K562 (cell line): ENCODE results near the gene MYOM1. TPM values are rescaled to one million over a fixed set of nuclear protein-coding genes. Genes with fewer than 3 reads are reported as not detected.

Source experiments
- ATAC-seq: fragments of 200-7000 bp; cut with Tn5 transposase; 3 replicates; pipeline ENCODE4 v1.9.1; 2020; ENCODE audit warnings: moderate library complexity
- BruUV-seq: library from RNA; stranded (reverse); fragments of 400-500 nt; replicated peaks from 2 replicates; lab custom pipeline; 2021; lab: Mats Ljungman, UMichigan
- CTCF ChIA-PET: fragments of 300-600 bp; formaldehyde crosslinking; extraction: SDS; loops from one replicate; lab custom pipeline; 2021; ENCODE audit warnings: low intra/inter-chr PET ratio; lab: Yijun Ruan, JAX
- POLR2A ChIA-PET: fragments of 300-600, 350-650 bp; sonication (Branson Sonifier 250); formaldehyde crosslinking; extraction: SDS; loops from one replicate; lab custom pipeline; 2021; ENCODE audit warnings: antibody characterized with exemption, inconsistent platforms; lab: Yijun Ruan, JAX
- DNase-seq, 4 experiments: peaks; one replicate each; pipeline versions ENCODE4 v3.0.0 to v3.0.0-alpha.2; 2011 to 2018; ENCODE audit warnings: low spot score in 3 of 4, mixed read lengths in 3 of 4; ENCODE audit errors: extremely low read depth in 1 of 4
- FAIRE-seq: peaks from 2 replicates; lab custom pipeline; 2011; peaks lifted over from hg19 to GRCh38; lab: Jason Lieb, UNC
- H2AFZ ChIP-seq: 2 replicates; pipeline ENCODE4 v1.6.0; 2011; ENCODE audit warnings: low read depth, low read length, control low read depth, inconsistent platforms
- H3K27ac ChIP-seq: fragments of 200-600 bp; 3 replicates; pipeline ENCODE4 v1.8.0; 2011; ENCODE audit warnings: low read depth, mild to moderate bottlenecking, control low read depth, inconsistent platforms, low read length, moderate library complexity, mixed read lengths; ENCODE audit errors: extremely low read depth
- H3K27me3 ChIP-seq, 2 experiments: fragments of 300-600 bp in 1 of 2; 2 replicates in 1 of 2; 3 replicates in 1 of 2; pipeline versions ENCODE4 v1.6.0 to v1.8.0; 2011; ENCODE audit warnings: inconsistent platforms in 2 of 2, low read length in 2 of 2, mild to moderate bottlenecking in 1 of 2, mixed read lengths in 1 of 2, moderate library complexity in 1 of 2; ENCODE audit not compliant: control insufficient read depth in 2 of 2, insufficient read depth in 2 of 2
- H3K36me3 ChIP-seq: fragments of 300-600 bp; 3 replicates; pipeline ENCODE4 v1.8.0; 2011; ENCODE audit warnings: mild to moderate bottlenecking, low read length, inconsistent platforms; ENCODE audit not compliant: control insufficient read depth, insufficient read depth
- H3K4me1 ChIP-seq, 2 experiments: fragments of 200-600 bp in 1 of 2; replicated peaks in 1 of 2; 2 replicates in 1 of 2; 3 replicates in 1 of 2; pipeline versions ENCODE4 v1.5.1 to v1.8.0; 2011; ENCODE audit warnings: inconsistent platforms in 2 of 2, low read length in 2 of 2, mild to moderate bottlenecking in 1 of 2, mixed read lengths in 1 of 2, moderate library complexity in 1 of 2; ENCODE audit not compliant: control insufficient read depth in 2 of 2, insufficient read depth in 2 of 2
- H3K4me2 ChIP-seq: 2 replicates; pipeline ENCODE4 v1.6.1; 2011; ENCODE audit warnings: low read length, control low read depth, inconsistent platforms, mixed read lengths; ENCODE audit not compliant: insufficient read depth
- H3K4me3 ChIP-seq: fragments of 200-600 bp; sonication (generic), shearing (Covaris generic); 2 replicates; pipeline ENCODE4 v1.5.1; 2016; ENCODE audit warnings: control low read depth, inconsistent platforms
- H3K79me2 ChIP-seq: fragments of 200-600 bp; 3 replicates; pipeline ENCODE4 v1.8.0; 2011; ENCODE audit warnings: low read length, inconsistent platforms; ENCODE audit not compliant: control insufficient read depth, insufficient read depth
- H3K9ac ChIP-seq, 2 experiments: 2 replicates each; pipeline versions ENCODE4 v1.6.0 to v1.6.1; 2011; ENCODE audit warnings: low read depth in 2 of 2, low read length in 2 of 2, control low read depth in 1 of 2, inconsistent platforms in 1 of 2, mild to moderate bottlenecking in 1 of 2, mixed read lengths in 1 of 2; ENCODE audit not compliant: insufficient read depth in 1 of 2
- H3K9me1 ChIP-seq: one replicate; pipeline ENCODE4 v1.6.0; 2011; ENCODE audit warnings: inconsistent platforms, mild to moderate bottlenecking, low read length, moderate library complexity; ENCODE audit not compliant: control insufficient read depth, insufficient read depth
- H3K9me3 ChIP-seq: replicated peaks from 2 replicates; pipeline ENCODE4 v1.5.1; 2011; ENCODE audit warnings: low read depth, low read length, inconsistent platforms; ENCODE audit not compliant: control insufficient read depth, insufficient read depth
- H4K20me1 ChIP-seq: replicated peaks from 2 replicates; pipeline ENCODE4 v1.6.1; 2011; ENCODE audit warnings: low read length, inconsistent platforms, mixed read lengths; ENCODE audit not compliant: control insufficient read depth, insufficient read depth
- ARID1B ChIP-seq: fragments of 450-650 bp; IDR thresholded peaks from 2 replicates; pipeline ENCODE4 v1.6.1; 2016; ENCODE audit warnings: antibody characterized with exemption, mild to moderate bottlenecking, inconsistent platforms
- ATF4 ChIP-seq: fragments of 450-650 bp; formaldehyde crosslinking; IDR thresholded peaks from 2 replicates; pipeline ENCODE4 v1.4.0; 2022; ENCODE audit warnings: mild to moderate bottlenecking, moderate library complexity
- CBFA2T3 ChIP-seq: fragments of 450-650 bp; IDR thresholded peaks from 2 replicates; pipeline ENCODE4 v1.6.1; 2017
- CHD4 ChIP-seq: fragments of 200-600 bp; sonication (generic); IDR thresholded peaks from 3 replicates; pipeline ENCODE4 v1.6.1; 2012; ENCODE audit warnings: low read depth, mild to moderate bottlenecking, mixed read lengths, low read length, inconsistent platforms; ENCODE audit not compliant: insufficient read depth, insufficient replicate concordance, poor library complexity, severe bottlenecking
- EP300 ChIP-seq: IDR thresholded peaks from 2 replicates; pipeline ENCODE4 v1.6.1; 2012; ENCODE audit warnings: low read length, improper control_type of control experiment
- MXI1 ChIP-seq: IDR thresholded peaks from 2 replicates; pipeline ENCODE4 v1.6.1; 2011; ENCODE audit warnings: low read depth, mild to moderate bottlenecking, improper control_type of control experiment, low read length
- NFRKB ChIP-seq: fragments of 450-650 bp; IDR thresholded peaks from 2 replicates; pipeline ENCODE4 v1.6.1; 2016; ENCODE audit warnings: low read depth
- NR1H2 ChIP-seq: sonication (generic); formaldehyde crosslinking; IDR thresholded peaks from 2 replicates; pipeline ENCODE4 v1.4.0; 2020; ENCODE audit warnings: mild to moderate bottlenecking, missing genetic modification reagents
- RFX1 ChIP-seq: fragments of 450-650 bp; IDR thresholded peaks from 2 replicates; pipeline ENCODE4 v1.6.1; 2016; ENCODE audit warnings: mild to moderate bottlenecking, moderate library complexity
- ZBTB40 ChIP-seq, 2 experiments: fragments of 450-650 bp in 1 of 2; sonication (generic) in 1 of 2; formaldehyde crosslinking in 1 of 2; IDR thresholded peaks; 2 replicates each; pipeline versions ENCODE4 v1.7.1 to v1.9.0; 2016 to 2022; ENCODE audit warnings: inconsistent platforms in 1 of 2, mild to moderate bottlenecking in 1 of 2, missing genetic modification reagents in 1 of 2
- ZBTB8A ChIP-seq: fragments of 450-650 bp; IDR thresholded peaks from 2 replicates; pipeline ENCODE4 v1.6.1; 2018; ENCODE audit warnings: mild to moderate bottlenecking, moderate library complexity; ENCODE audit not compliant: partially characterized antibody
- WGBS: fragments of 100-300 bp; shearing (Covaris generic); methylation state at CpG from one replicate; pipeline ENCODE4 v1.1.6; 2016; ENCODE audit warnings: low coverage, mixed read lengths; ENCODE audit not compliant: insufficient coverage; ENCODE audit errors: missing lambda C conversion rate; 5-methylcytosine and 5-hydroxymethylcytosine counted together
- in situ Hi-C: fragments of 300-500 bp; cut with MboI; formaldehyde crosslinking; loops from 4 replicates; pipeline ENCODE4 v1.15.0; 2018; ENCODE audit warnings: inconsistent platforms, mixed read lengths
- intact Hi-C: fragments of 100-400 bp; cut with micrococcal nuclease; formaldehyde crosslinking; loops from 2 replicates; pipeline ENCODE4 v1.14.2; 2022
- polyA plus RNA-seq, 8 experiments: library from polyadenylated mRNA; depleted of rRNA in 4 of 8; stranded (reverse) in 5 of 8; unstranded in 3 of 8; fragments of >200 nt; fragmentation: Nextera tagmentation in 2 of 8; fragmentation: Illumina TruSeq in 1 of 8; extraction: Ambion mirVana in 2 of 8; extraction: Trizol in 1 of 8; gene quantifications; 2 replicates each; pipeline versions ENCODE4 v1.2.1 to v1.2.3, GENCODE V29; 2011 to 2014; ENCODE audit warnings: inconsistent platforms in 1 of 8, missing spikeins in 1 of 8
- total RNA-seq, 7 experiments: library from RNA; depleted of rRNA in 6 of 7; stranded (reverse); fragments of >200 nt in 6 of 7; fragmentation: Illumina TruSeq in 2 of 7; extraction: Trizol in 2 of 7; gene quantifications; 2 replicates each; pipeline versions ENCODE4 v1.2.1 to v1.2.3, GENCODE V29; 2011 to 2021; ENCODE audit warnings: low replicate concordance in 1 of 7

MYOM1 gene
- total and polyA plus RNA-seq, 9 of the 15 experiments (the other 6 are each of a cell fraction or from before 2014, with no cell fraction given): 0.01 to 0.62 (median 0.25) TPM

GRCh38 chr18:3213300-3214059 lies 6.3 kb downstream of the MYOM1 start:
- H4K20me1 ChIP-seq: no peaks in the 10 kb centered on the region
- BruUV-seq: no TSS peak
- ATAC-seq: peak; percentile 69
- in situ Hi-C loops (no loop called here), intact Hi-C loops (no loop called here)
- peak overlapping the region; percentile 87 for H2AFZ ChIP-seq
- peak in 2 of 4 experiments; percentile 56 to 70 for DNase-seq
- H3K9ac ChIP-seq: peak overlapping the region in 1 of 2 experiments; percentile 7; a peak in 1 of 4 replicates
- H3K27ac ChIP-seq: peak overlapping the region; percentile 64
- FAIRE-seq: peak; percentile 73
- 19% methylated on average over 6 of the region's 6 CpGs for WGBS
- CTCF ChIA-PET: no interaction called here
- H3K27me3 ChIP-seq: no peaks in the 10 kb centered on the region
- POLR2A ChIA-PET: interaction anchor here (1.2 kb wide), 1 partner anchor 16 kb away, joined by 3 read pairs; no protein-coding TSS in a partner anchor
- no peak overlapping the region for H3K4me3 ChIP-seq
- H3K9me1 ChIP-seq: no peaks in the 10 kb centered on the region
- peak overlapping the region; percentile 34; the same call in 1 of the 2 replicates for H3K4me2 ChIP-seq
- H3K9me3 ChIP-seq: no peaks in the 10 kb centered on the region
- peaks cover 7 to 36% of the 10 kb centered on the region in 2 experiments; a peak in 4 of 5 replicates for H3K4me1 ChIP-seq
- no peaks in the 10 kb centered on the region; the same call in 2 of the 3 replicates for H3K36me3 ChIP-seq
- no peaks in the 10 kb centered on the region for H3K79me2 ChIP-seq
- TF ChIP-seq ZBTB8A (no peak), CBFA2T3 (0 out of 2 replicates have a peak, but pooled peaks have one; percentile 8), EP300 (peak; percentile 68; the same call in 1 of the 2 replicates), CHD4 (peak; percentile 57), ARID1B (peak; percentile 30), NR1H2 (CRISPR knock-in tag) (no peak), ATF4 (0 out of 2 replicates have a peak, but pooled peaks have one; percentile 15), ZBTB40 (IDR thresholded peaks at IDR 0.05) (peak; percentile 81), ZBTB40 (CRISPR knock-in tag; IDR thresholded peaks at IDR 0.05) (peak; percentile 65), MXI1 (no peak), RFX1 (peak; percentile 80), NFRKB (peak; percentile 45; the same call in 1 of the 2 replicates)
